Measurements from ENCODE around the gene MYH9. TPM values are rescaled to one million over a fixed set of nuclear protein-coding genes. Genes with fewer than 3 reads are reported as not detected.
"Not testable (repeated sequence)": the region's sequence is repeated elsewhere in the genome, so short reads cannot be mapped to it uniquely, and the experiment has no call there.

MYH9 gene
- total RNA-seq, 1 donor from 2014 or later: 544 TPM

- DNase-seq (ENCODE audit: low spot score): no peak
Measured at GRCh38 chr22:36295247-36295646, 92.5 kb downstream of the MYH9 start.

- DNase-seq (ENCODE audit: low spot score): no peak
Measured at GRCh38 chr22:36294801-36295200, 93.0 kb downstream of the MYH9 start.

- DNase-seq (ENCODE audit: low spot score): no peak
Measured at GRCh38 chr22:36294293-36294620, 93.5 kb downstream of the MYH9 start.

- no peak for DNase-seq (ENCODE audit: low spot score)
Measured at GRCh38 chr22:36293606-36294292, 94.0 kb downstream of the MYH9 start.

GRCh38 chr22:36292823-36293530, 94.8 kb downstream of the MYH9 start:
- DNase-seq (ENCODE audit: low spot score): no peak

- no peak for DNase-seq (ENCODE audit: low spot score)
Measured at GRCh38 chr22:36291831-36292740, 95.7 kb downstream of the MYH9 start.

GRCh38 chr22:36290391-36291075, 97.2 kb downstream of the MYH9 start:
- DNase-seq (ENCODE audit: low spot score): not testable (repeated sequence)

GRCh38 chr22:36289948-36290371, 97.8 kb downstream of the MYH9 start:
- DNase-seq (ENCODE audit: low spot score): not testable (repeated sequence)

- DNase-seq (ENCODE audit: low spot score): no peak
Measured at GRCh38 chr22:36289406-36289870, 98.3 kb downstream of the MYH9 start.

GRCh38 chr22:36288571-36289405, 99.0 kb downstream of the MYH9 start:
- no peak for DNase-seq (ENCODE audit: low spot score)

GRCh38 chr22:36287881-36288515, 99.8 kb downstream of the MYH9 start:
- no peak for DNase-seq (ENCODE audit: low spot score)

- DNase-seq (ENCODE audit: low spot score): peak; percentile 69
Measured at GRCh38 chr22:36286096-36286957, 101.4 kb downstream of the MYH9 start.

GRCh38 chr22:36285545-36285944, 102.2 kb downstream of the MYH9 start:
- DNase-seq (ENCODE audit: low spot score): no peak

GRCh38 chr22:36285017-36285416, 102.8 kb downstream of the MYH9 start:
- no peak for DNase-seq (ENCODE audit: low spot score)

- DNase-seq (ENCODE audit: low spot score): no peak
Measured at GRCh38 chr22:36284171-36284571, 103.6 kb downstream of the MYH9 start.

GRCh38 chr22:36282328-36282831, 105.4 kb downstream of the MYH9 start:
- no peak for DNase-seq (ENCODE audit: low spot score)

- DNase-seq (ENCODE audit: low spot score): no peak
Measured at GRCh38 chr22:36281781-36282327, 105.9 kb downstream of the MYH9 start.

- no peak for DNase-seq (ENCODE audit: low spot score)
Measured at GRCh38 chr22:36280379-36280778, 107.4 kb downstream of the MYH9 start.

GRCh38 chr22:36279219-36279666, 108.5 kb downstream of the MYH9 start:
- no peak for DNase-seq (ENCODE audit: low spot score)
